Astrocyte (in vitro differentiated cells and primary cell): ENCODE data around the gene GAD1. TPM values are rescaled to one million over a fixed set of nuclear protein-coding genes. Genes with fewer than 3 reads are reported as not detected.
A peak's percentile ranks its signal among the peaks of the same experiment; 100 is the strongest.

Source experiments
- DNase-seq: peaks from one replicate; pipeline ENCODE4 v3.0.0-alpha.2; 2010; ENCODE audit warnings: low read depth
- FAIRE-seq: peaks from 2 replicates; lab custom pipeline; 2011; peaks lifted over from hg19 to GRCh38; lab: Jason Lieb, UNC
- H2AFZ ChIP-seq: 2 replicates; pipeline ENCODE4 v1.6.0; 2012; ENCODE audit warnings: low read depth, low read length, inconsistent platforms
- H3K27ac ChIP-seq: 2 replicates; pipeline ENCODE4 v1.5.1; 2011; ENCODE audit warnings: low read depth, low read length, inconsistent platforms
- H3K27me3 ChIP-seq: 2 replicates; pipeline ENCODE4 v1.6.0; 2011; ENCODE audit warnings: low read length, inconsistent platforms; ENCODE audit not compliant: insufficient read depth
- H3K36me3 ChIP-seq: 2 replicates; pipeline ENCODE4 v1.5.1; 2011; ENCODE audit warnings: low read length, inconsistent platforms; ENCODE audit not compliant: insufficient read depth
- H3K4me1 ChIP-seq: 2 replicates; pipeline ENCODE4 v1.5.1; 2011; ENCODE audit warnings: low read length, inconsistent platforms; ENCODE audit not compliant: insufficient read depth
- H3K4me2 ChIP-seq: 2 replicates; pipeline ENCODE4 v1.6.0; 2012; ENCODE audit warnings: low read length, inconsistent platforms
- H3K4me3 ChIP-seq: 2 replicates; pipeline ENCODE4 v1.5.1; 2011; ENCODE audit warnings: low read depth, mild to moderate bottlenecking, low read length, inconsistent platforms; ENCODE audit not compliant: insufficient read depth
- H3K79me2 ChIP-seq: 2 replicates; pipeline ENCODE4 v1.6.0; 2012; ENCODE audit warnings: mild to moderate bottlenecking, low read length, inconsistent platforms; ENCODE audit not compliant: insufficient read depth
- H3K9ac ChIP-seq: 2 replicates; pipeline ENCODE4 v1.6.0; 2012; ENCODE audit warnings: mild to moderate bottlenecking, low read length, inconsistent platforms
- H3K9me3 ChIP-seq: 2 replicates; pipeline ENCODE4 v1.5.1; 2012; ENCODE audit warnings: low read depth, mild to moderate bottlenecking, low read length, inconsistent platforms; ENCODE audit not compliant: insufficient read depth
- H4K20me1 ChIP-seq: 2 replicates; pipeline ENCODE4 v1.6.0; 2012; ENCODE audit warnings: low read length, inconsistent platforms; ENCODE audit not compliant: insufficient read depth
- H3K27ac Mint-ChIP-seq: one replicate; pipeline ENCODE4 v1.8.0; 2021; ENCODE audit warnings: mild to moderate bottlenecking, mixed read lengths; ENCODE audit not compliant: unreplicated experiment
- H3K27me3 Mint-ChIP-seq: one replicate; pipeline ENCODE4 v1.8.0; 2021; ENCODE audit warnings: low read depth, mixed read lengths; ENCODE audit not compliant: unreplicated experiment
- H3K36me3 Mint-ChIP-seq: one replicate; pipeline ENCODE4 v1.8.0; 2021; ENCODE audit warnings: low read depth, mixed read lengths; ENCODE audit not compliant: unreplicated experiment
- H3K4me1 Mint-ChIP-seq: one replicate; pipeline ENCODE4 v1.8.0; 2021; ENCODE audit warnings: low read depth, mixed read lengths; ENCODE audit not compliant: unreplicated experiment
- H3K4me3 Mint-ChIP-seq: one replicate; pipeline ENCODE4 v1.8.0; 2021; ENCODE audit warnings: mild to moderate bottlenecking, moderate library complexity, mixed read lengths; ENCODE audit not compliant: unreplicated experiment
- H3K9me3 Mint-ChIP-seq: one replicate; pipeline ENCODE4 v1.8.0; 2021; ENCODE audit warnings: mild to moderate bottlenecking, mixed read lengths; ENCODE audit not compliant: unreplicated experiment
- CTCF ChIP-seq: IDR thresholded peaks from 2 replicates; pipeline ENCODE4 v1.5.1; 2011; ENCODE audit warnings: low read depth, mild to moderate bottlenecking, inconsistent platforms, low read length, moderate library complexity; ENCODE audit not compliant: insufficient read depth
- EZH2 ChIP-seq: IDR thresholded peaks from 2 replicates; pipeline ENCODE4 v1.6.1; 2012; ENCODE audit warnings: mild to moderate bottlenecking, low read length, inconsistent platforms; ENCODE audit not compliant: insufficient read depth
- total RNA-seq: library from RNA; stranded (reverse); gene quantifications from 2 replicates; pipeline ENCODE4 v1.2.1, GENCODE V29; 2021

The GAD1 gene
- total RNA-seq, 1 donor from 2014 or later = 4.5 TPM

GRCh38 chr2:170822290-170823087 is 5.8 kb downstream of the GAD1 start:
- no peaks in the 10 kb centered on the region for H3K36me3 ChIP-seq
- Mint-ChIP-seq H3K4me3 (no peak overlapping the region), H3K27ac (no peak overlapping the region), H3K27me3 (peaks cover 82% of the 10 kb centered on the region), H3K4me1 (peaks cover 5% of the 10 kb centered on the region), H3K9me3 (peaks cover 6% of the 10 kb centered on the region), H3K36me3 (peaks cover 5% of the 10 kb centered on the region)
- peak overlapping the region; percentile 10 for H2AFZ ChIP-seq
- peaks cover 84% of the 10 kb centered on the region for H3K27me3 ChIP-seq
- DNase-seq (no peak), FAIRE-seq (no peak)
- peaks cover 15% of the 10 kb centered on the region for H4K20me1 ChIP-seq
- H3K79me2 ChIP-seq = no peaks in the 10 kb centered on the region
- TF ChIP-seq CTCF (no peak), EZH2 (peak; percentile 56)
- no peak overlapping the region for H3K27ac ChIP-seq
- peak overlapping the region; percentile 76 for H3K4me2 ChIP-seq
- no peak overlapping the region for H3K4me3 ChIP-seq
- H3K9ac ChIP-seq = no peak overlapping the region
- no peaks in the 10 kb centered on the region for H3K9me3 ChIP-seq
- H3K4me1 ChIP-seq = peaks cover 18% of the 10 kb centered on the region

- no peaks in the 10 kb centered on the region for H3K9me3 ChIP-seq
- H3K36me3 ChIP-seq = no peaks in the 10 kb centered on the region
- H3K27me3 ChIP-seq = peaks cover 81% of the 10 kb centered on the region
- peaks cover 14% of the 10 kb centered on the region for H3K4me1 ChIP-seq
- Mint-ChIP-seq H3K4me1 (peaks cover 5% of the 10 kb centered on the region), H3K27me3 (peaks cover 84% of the 10 kb centered on the region), H3K9me3 (peaks cover 6% of the 10 kb centered on the region), H3K4me3 (no peak overlapping the region), H3K27ac (no peak overlapping the region), H3K36me3 (peaks cover 5% of the 10 kb centered on the region)
- H2AFZ ChIP-seq = peak overlapping the region; percentile 34
- H3K9ac ChIP-seq = no peak overlapping the region
- peak overlapping the region; percentile 76 for H3K4me2 ChIP-seq
- H3K4me3 ChIP-seq = peak overlapping the region; percentile 23
- H3K27ac ChIP-seq = no peak overlapping the region
- H4K20me1 ChIP-seq = peaks cover 15% of the 10 kb centered on the region
- no peaks in the 10 kb centered on the region for H3K79me2 ChIP-seq
- no peak for FAIRE-seq
- no peak for DNase-seq
- TF ChIP-seq EZH2 = peak; percentile 81
- TF ChIP-seq CTCF = no peak
Measured at GRCh38 chr2:170823088-170823897, 6.6 kb downstream of the GAD1 start.
